ENCODE results near the gene MYO18A. TPM values are rescaled to one million over a fixed set of nuclear protein-coding genes. Genes with fewer than 3 reads are reported as not detected.
"Not testable (repeated sequence)": the region's sequence is repeated elsewhere in the genome, so short reads cannot be mapped to it uniquely, and the experiment has no call there.

MYO18A gene, protein sequence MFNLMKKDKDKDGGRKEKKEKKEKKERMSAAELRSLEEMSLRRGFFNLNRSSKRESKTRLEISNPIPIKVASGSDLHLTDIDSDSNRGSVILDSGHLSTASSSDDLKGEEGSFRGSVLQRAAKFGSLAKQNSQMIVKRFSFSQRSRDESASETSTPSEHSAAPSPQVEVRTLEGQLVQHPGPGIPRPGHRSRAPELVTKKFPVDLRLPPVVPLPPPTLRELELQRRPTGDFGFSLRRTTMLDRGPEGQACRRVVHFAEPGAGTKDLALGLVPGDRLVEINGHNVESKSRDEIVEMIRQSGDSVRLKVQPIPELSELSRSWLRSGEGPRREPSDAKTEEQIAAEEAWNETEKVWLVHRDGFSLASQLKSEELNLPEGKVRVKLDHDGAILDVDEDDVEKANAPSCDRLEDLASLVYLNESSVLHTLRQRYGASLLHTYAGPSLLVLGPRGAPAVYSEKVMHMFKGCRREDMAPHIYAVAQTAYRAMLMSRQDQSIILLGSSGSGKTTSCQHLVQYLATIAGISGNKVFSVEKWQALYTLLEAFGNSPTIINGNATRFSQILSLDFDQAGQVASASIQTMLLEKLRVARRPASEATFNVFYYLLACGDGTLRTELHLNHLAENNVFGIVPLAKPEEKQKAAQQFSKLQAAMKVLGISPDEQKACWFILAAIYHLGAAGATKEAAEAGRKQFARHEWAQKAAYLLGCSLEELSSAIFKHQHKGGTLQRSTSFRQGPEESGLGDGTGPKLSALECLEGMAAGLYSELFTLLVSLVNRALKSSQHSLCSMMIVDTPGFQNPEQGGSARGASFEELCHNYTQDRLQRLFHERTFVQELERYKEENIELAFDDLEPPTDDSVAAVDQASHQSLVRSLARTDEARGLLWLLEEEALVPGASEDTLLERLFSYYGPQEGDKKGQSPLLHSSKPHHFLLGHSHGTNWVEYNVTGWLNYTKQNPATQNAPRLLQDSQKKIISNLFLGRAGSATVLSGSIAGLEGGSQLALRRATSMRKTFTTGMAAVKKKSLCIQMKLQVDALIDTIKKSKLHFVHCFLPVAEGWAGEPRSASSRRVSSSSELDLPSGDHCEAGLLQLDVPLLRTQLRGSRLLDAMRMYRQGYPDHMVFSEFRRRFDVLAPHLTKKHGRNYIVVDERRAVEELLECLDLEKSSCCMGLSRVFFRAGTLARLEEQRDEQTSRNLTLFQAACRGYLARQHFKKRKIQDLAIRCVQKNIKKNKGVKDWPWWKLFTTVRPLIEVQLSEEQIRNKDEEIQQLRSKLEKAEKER (N-terminal part only)
- polyA plus RNA-seq (2013, experiment 1 of 2; ENCODE audit: insufficient read length): 27.3 TPM
- polyA plus RNA-seq (2013, experiment 2 of 2; ENCODE audit: insufficient read length): 23.6 TPM

DNA sequence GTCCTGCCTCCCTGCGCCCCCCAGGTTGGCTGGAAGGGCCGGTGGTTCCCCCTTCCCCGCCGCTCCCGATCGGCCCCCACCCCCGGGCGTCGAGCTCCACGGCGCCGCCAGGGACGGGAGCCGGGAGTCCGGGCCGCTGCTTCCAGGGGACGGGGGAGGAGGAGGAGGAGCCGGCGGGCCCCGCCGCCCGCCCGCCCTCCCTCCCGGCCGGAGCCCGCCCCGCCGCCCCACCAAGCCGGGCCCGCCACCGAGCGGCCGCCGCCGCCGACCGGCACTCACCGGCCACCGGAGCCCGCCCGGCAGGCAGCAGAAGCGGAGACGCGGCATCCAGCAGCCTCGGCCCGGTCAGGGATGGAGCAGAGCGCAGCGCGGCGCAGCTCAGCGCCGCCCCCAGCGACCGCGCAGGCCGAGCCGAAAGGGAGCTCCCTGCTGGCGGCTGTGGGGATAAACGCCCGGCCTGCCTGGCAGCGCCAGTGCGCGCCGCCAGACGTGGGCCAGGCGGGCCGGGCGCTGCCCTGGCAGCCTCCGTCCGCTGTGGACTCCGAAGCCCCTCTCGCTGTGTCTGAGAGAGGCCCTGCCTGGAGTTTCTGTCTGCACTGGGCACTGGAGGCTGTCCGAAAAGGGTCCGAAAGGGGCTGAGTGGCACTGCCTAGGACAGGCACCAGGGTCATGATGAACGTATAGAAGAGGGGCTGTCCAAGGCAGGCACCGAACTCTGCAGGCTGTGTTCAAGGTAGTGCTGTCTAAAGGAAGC, at the start of gene MYO18A:
Gene MYO18A, minus strand, starts transcription at position 365 of the 754 bp plus-strand sequence. CDS start 13,458 bp downstream, outside the sequence.
- DNase-seq: peak; percentile 73

DNA sequence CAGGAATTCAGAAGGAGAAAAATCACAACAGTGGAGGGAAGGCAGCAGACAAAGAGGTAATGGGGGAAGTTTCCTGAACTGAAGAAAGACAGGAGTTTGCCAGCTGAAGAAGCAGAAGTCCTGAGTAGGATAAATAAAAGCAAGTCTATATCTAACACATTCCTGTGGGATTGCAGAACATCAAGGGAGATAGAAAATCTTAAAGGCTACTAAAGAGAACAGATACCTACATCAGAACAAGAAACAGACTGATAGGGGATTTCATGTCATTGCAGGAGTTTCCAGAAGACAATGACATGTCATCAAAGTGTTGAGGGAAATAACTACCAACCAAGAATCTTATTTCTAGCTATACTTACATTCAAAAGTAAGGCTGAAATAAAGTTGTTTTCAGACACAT, 45.2 kb upstream of the MYO18A start:
- DNase-seq: no peak

DNA sequence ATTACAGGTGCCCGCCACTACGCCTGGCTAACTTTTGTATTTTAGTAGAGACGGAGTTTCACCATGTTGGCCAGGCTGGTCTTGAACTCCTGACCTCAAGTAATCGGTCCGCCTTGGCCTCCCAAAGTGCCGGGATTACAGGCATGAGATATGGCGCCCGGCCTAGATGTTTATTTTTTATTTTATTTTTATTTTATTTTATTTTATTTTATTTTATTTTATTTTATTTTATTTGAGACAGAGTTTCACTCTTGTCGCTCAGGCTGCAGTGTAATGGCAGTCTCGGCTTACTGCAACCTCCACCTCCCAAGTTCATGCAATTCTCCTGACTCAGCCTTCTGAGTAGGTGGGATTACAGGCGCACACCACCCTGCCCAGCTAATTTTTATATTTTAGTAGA, 41.1 kb upstream of the MYO18A start:
- DNase-seq: not testable (repeated sequence)

DNA sequence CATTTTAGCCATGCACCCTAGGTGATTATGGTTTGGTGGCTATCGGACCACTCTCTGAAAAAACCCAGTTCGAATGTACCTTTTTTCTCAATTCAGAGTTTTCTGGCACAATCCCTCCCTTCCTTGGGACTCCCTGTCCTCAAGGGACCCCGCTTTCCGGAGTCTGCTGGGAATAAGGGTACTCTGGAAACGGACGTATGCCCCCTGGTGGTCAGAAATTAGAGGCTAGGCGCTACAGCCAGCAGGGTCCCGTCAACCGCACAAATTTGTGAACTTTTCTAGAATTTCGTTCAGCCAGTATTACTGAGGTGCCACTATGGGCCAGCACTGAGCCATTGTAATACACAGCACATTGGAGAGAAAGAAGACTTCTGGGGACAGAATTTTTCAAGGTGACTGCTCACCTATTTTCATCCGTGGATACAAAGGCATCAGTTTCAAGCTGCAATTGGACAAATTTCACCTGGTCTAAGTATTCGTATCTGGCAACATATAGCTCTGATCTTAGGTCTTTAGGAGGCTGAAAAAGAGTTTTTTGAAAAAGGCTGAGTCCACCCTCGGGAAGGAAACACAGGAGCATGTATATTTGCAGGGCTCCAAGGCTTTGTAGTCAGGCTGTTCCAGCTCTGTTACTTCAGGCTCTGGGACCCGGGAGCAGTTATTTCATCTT, 39.3 kb upstream of the MYO18A start:
- peak; percentile 79 for DNase-seq

DNA sequence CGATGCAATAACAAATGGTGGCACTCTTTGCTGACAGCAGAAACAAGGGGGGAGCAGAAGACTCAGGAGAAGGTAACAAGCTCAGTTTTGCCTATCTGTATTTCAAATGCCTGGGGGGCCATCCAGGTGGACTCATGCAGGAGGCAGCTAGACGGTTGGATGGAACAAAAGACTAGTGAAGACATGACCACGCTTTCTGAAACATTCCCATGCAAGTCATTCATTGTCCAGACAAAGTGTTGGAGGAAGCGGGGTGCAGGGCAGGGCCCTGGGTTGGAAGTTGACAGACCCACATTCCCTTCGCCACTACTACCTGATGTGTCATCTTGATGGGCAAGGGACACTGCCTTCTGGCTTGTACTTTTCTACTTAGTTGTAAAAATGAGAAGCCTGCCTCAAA, 36.7 kb upstream of the MYO18A start:
- DNase-seq: no peak

DNA sequence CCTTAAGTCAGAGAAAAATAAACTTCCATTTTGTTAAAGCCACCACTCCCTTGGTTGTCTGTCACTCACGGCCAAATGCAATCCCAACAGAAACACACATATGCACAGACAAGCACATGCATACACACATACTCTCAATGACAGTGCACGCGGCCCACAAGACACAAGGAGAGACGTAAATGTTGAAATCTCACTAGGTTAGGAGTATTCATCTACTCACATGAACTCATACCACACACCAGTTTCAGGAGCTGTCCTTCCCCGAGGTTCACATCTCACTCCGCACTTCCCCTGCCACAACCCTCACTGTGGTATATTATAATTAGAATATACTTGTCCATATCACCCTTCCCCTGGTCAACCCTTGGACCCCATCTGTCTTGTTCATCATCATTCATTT, 36.0 kb upstream of the MYO18A start:
- DNase-seq: no peak

DNA sequence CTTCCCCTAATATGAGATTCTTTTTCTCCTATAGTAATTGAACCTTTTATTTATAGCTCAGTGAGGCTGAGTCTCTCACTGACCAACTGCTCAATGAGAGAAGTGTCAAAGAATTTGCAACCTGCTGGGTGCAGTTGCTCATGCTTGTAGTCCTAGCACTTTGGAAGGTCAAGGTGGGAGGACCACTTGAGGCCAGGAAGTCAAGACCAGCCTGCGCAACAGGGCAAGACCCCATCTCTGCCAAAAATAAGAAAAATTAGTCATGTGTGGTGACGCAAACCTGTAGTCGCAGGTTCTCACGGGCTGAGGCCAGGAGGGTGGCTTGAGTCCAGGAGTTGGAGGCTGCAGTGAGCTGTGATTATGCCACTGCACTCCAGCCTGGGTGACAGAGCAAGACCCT, 35.5 kb upstream of the MYO18A start:
- DNase-seq: no peak

DNA sequence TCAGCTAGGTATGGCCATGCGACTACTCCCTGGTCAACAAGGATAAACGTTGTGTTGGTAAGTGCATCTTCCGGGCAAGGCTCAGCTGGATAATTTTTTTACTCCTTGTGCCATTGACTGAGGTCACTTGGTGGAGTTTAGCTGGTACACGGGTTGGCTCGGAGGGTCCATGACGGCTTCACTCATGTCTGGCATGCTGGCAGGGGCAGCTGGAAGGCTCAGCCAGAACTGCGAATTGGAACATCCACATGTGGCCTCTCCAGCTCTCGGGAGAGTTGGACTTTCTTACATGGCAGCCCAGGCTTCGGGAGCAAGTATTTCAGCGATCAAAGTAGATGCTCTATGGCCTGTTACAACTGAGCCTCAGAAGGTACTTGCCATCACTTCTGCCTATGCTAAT, 35.0 kb upstream of the MYO18A start:
- DNase-seq: no peak

DNA sequence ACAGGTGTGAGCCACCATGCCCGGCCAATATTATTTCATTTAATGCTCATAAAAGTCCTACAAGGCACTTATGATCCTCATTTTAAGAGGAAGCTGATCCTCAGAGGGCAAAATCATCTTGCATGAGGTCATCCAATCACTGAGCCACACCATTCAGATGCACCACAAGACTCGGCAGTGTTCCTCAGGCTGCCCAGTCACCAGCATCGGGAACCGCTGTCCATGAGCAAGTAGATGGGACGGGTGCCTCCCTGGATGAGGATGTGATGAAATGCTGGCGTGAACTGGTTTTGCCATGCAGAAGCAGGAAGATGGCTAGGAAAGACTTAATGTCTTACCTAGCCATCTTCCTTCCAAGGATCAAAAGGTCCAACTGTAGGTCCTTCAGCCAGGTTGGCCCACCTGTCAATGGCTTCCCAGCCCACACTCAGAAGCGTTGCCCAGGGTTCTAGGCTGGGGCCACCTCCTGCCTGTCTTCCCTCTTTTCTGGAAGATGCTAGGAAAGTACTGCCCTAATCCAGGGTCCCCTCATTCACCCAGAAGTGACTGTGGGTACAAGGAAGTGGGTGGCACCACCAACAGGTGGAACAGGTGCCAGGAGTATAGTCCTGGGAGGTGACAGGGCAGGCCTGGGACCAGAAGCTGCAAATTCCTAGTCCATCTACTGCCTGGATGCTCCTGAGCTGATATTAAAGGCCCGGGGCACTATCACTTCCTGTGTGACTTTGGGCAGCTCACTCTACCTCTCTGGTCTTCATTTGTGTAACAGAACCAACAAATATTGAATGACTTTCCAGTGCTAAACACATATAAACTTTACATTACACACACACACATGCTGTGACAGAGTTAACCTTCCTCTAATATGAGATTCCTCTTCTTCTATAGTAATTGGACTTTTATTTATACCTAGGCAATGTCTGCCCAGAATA, 34.3 kb upstream of the MYO18A start:
- no peak for DNase-seq

DNA sequence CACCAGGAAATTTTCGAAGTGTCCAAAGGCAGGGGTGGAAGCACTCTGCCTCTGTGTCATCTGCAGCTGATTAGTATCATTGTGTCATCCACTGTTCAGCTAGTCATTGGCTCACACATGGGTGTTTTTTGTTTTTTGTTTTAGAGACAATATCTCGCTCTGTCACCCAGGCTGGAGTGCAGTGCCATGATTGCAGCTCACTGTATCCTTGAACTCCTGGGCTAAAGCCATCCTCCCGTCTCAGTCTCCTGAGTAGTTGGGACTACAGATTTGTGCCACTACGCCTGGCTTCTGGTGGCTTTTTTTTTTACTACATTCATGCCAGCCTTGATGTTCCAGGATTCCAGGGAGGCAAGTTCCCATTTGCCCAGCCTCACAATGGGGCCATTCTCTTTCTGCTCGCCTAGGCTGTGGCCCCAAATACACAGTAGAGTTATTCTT, 32.5 kb upstream of the MYO18A start:
- no peak for DNase-seq

DNA sequence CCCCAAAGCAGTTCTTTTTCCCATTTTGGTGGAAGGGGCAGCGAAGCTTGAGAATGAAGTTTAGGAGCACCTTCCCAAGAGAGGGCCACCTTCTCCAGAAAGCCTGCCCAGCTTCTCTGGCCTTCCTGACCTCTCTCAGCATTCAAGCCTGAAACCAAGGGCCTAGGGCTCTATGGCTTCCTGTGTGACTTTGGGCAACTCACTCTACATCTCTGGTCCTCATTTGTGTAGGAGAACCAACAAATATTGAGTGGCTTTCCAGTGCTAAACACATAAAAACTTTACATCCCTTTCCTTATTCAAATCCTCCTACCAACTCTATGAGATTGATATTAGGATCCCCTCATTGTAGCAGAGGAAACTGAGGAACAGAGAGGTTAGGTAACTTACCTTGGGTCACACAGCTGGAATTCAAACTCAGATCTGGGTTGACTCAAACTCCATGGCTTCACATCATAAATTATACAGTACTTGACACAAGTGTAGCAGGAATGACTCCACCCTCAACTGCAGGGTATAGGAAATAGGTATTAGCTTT, 32.0 kb upstream of the MYO18A start:
- DNase-seq: no peak

DNA sequence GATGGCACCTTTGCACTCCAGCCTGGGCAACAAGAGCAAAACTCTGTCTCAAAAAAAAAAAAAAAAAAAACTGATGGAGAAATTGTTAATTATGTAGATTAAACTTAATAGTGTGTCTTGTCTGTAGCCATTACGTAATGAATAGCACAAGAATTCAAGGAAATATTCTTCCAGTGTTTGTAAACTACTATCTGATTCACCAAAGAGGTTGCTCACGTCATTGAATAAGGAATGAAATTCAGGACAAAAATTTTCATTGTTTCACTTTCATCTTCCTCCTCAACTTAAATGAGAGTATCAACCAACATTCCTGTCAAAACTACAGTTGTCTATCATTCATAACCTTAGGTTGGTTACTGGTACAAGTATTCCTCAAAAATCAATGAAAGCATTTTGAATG, 30.7 kb upstream of the MYO18A start:
- DNase-seq: no peak

DNA sequence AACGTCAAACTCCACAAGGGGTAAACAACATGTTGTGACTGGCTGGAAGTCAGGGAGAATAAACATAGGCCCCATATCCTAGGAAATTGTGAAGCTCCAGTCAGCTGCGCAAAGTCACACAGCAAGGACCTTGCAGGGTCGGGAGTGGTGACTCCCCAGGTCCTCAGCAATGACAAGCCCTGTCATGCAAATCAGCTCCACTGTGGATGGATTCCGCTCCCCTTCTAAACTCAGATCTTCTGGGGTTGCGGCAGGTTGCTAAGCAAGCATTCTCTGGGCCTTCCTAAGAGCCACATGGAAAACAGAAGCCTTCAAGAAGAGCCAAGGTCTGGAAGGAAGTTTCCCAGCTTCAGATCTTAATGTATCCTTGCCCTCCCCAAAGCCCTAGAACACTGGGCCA, 28.9 kb upstream of the MYO18A start:
- DNase-seq: no peak

DNA sequence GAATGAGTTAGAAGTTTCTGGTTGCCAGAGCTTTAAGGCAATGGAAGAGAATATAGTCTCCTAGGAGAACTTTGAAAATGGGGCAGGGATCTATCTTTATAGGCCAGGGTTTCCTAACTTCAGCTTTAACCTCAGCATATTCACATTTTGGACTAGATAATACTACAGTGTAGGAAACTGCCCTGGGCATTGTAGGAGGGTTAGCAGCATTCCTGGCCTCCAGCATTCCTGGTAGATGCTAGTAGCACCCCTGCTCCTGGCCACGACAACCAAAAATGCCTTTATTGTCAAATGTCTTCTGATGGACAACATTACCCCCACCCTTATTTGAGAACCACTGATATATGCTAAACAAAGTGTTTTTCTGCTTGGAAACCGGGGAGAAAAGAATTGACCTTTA, 27.8 kb upstream of the MYO18A start:
- DNase-seq: no peak

DNA sequence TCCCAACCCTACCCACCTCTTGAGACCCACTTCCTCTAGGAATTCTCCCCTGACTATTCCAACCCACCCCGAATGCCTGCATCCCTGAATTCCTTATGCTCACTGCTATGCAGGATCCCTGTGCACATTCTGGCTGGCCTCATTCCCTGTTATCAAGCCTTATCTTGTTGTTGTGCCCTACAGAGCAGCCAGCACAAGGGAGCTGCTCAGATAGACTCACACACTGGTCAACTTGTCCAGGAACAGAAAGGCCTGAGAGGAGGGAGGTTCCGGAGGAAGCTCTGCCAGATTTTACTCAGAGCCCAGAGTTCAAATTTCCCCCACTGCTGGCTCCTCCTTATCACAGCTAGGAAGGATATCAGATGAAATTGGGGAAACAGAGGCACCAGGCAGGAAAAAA, 24.8 kb upstream of the MYO18A start:
- DNase-seq: no peak

DNA sequence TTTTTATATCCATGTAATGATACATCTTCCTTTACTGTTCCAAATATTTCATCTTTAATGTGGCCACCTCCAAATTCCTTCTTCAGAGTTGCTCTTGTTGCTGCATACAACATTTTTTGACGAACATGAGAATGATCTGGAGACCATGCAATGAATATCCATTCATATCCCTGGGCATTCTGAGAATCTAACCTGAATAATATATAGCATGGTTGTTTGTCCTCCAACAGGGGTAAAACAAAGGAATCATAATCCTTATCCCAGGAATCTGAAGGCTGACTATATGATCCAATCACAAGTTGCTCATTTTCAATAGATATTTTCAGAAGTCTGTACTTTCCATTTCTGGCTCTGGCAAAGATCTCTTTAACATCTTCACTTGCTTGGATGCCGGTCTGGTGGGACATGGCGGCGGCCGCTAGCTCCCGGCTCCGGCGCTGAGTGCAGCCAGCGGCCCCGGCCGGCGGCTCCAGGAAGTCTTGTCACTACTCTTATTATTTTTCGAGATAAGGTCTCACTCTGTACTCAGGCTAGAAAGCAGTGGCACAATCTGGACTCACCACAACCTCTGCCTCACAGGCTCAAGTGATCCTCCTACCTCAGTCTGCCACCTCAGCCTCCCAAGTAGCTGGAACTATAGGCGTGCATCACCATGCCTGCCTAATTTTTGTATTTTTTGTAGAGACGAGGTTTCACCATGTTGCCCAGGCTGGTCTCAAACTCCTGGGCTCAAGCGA, 24.0 kb upstream of the MYO18A start:
- DNase-seq: not testable (repeated sequence)

DNA sequence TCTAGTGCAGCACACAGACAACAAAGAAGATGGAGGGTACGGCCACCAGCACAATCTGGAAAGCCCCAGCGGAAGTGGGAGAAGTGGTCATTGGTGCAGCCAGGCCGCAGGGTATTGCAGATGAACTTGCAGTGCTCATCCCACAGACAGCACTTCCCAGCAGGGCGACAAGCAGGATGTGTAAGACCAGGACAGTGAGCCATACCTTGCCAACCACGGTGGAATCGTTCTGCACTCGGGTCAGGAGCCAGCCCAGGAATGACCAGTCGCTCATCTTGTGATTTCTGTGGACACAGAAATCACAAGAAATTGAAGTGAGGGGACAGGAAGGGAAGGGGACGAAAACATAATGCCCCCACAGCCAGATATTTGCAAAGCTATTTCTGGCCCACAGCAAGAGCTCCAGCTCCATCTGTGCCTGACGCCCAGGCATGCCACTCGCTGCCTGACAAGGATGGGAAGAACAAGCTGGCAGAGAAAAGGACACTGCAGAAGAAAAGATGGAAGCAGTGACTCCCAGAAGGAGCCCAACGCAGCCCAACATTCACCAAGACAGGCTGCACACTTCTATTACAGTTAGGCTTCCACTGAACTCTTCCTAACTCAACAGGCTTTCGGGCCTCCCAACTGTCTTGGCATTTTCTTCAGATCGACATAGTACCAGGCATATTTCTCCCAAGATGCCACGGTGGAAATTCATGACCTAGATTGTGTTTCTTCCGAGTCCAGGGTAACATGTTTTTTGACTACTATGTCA, 17.5 kb upstream of the MYO18A start:
- no peak for DNase-seq
